ENCODE data around the gene KNCN.

The KNCN gene

DNA sequence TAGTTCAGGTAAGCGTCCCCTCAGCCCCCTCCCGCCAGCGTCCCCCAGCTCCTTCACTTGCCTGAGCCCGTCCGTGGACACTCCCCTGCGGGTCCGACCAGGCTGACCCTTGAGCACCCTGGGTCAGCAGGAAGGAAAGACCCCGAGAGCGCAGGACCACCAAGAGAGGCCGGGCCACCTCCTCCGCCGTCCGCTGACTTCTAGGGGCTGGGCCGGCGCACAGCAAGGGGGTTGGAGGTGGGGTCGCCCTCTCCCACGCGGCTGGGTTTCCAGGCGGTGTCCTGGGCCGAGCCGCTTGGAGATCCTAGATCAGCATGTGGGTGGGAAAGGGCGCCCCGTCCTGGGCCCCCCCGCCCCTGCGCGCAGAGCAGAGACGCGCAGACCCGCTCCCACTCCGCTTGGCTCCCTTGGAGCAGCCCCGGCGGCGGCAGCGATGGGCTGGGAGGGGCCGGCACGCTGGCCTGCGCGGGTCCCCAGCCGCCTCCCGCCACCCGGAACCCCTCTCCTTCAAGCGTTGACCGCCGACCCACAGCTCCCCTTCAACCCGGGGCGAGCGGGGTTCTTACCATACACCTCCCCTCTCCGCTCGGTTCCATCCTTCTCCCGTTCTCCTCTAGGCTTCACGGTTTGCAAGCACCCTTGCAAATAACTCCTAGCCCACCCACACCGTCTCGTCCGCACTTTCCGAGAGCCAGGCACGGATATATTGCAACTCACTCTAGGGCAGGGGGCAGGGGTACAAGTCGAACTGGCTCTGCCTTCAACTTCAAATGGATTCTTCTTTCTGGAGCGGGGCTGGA lies 7.5 kb downstream of the KNCN start:
- no peak for DNase-seq (ENCODE audit: low spot score)

DNA sequence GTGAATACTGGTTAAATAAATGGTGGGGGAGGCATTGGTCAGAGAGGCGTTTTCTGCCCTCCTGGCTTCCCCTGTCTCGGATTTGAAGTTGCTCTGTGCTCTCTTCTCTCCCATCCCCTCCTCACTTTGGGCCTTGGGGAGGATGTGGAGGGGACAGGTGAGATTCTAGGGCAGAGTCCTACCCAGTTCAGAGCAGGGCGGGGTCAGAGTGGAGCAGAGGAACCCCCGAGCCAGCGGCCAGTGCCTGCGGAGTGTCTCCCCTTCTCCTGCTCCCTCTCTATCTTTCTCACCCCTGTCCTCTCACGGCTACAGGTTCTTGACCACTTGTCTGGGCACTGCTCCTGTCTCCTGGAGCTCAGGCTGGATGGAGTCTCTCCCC lies 8.1 kb downstream of the KNCN start:
- DNase-seq (ENCODE audit: low spot score), result no peak

DNA sequence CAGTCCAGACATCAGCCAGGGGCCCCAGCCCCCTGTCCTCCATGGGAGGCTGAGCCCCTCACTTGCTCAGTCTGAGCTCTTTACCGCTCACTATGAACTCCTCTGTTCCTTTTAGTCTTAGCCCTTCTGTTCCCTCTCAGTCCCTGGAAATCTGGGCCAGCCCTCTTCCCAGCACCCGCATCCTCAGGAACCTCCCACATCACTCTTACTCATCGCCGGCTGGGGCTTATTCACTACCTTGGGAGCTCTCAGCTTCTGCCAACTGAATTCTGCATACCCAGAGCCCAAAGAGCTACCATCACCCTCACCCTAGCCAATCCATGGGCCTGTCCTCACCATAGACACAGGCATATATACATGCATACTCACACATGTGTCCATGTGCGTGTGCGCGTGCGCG lies 11.5 kb downstream of the KNCN start:
- no peak for DNase-seq (ENCODE audit: low spot score)

DNA sequence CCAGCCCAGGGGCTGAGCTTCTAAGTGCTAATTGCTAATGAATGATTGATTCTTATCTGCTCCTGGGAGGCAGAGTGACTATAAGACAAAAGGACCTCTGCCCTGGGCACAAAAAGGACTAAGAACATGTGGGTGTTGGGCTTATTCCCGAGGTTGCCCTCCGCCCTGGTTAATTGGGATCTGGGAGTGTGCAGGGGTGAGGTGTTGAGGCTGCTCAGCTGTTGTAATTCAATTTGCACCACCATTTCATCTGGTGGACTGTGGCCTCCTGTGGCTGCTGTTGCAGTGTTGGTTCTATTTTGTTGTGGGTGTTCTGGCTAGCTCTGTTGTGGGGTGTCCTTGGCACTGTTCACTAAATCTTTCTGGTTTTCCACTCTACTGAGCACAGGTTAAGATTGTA lies 13.3 kb downstream of the KNCN start:
- DNase-seq (ENCODE audit: low spot score), result no peak

DNA sequence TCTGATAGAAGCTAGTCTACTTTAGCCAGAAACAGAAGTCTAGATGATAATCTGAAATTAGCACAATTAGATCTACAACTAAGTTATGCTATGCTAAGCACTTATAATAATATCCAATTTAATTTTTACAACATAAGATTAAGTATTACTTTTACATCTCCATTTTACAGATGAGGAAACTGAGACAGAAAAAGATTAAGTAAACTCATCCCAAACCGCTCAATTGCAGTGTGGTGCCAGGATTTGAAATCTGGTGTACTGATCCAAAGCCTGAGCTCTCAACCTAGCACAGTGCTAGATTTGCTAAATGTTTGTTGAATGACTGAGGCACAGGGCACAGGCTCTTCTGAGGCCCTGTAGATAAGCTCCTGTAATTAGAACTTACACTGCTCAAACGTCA lies 13.8 kb downstream of the KNCN start:
- DNase-seq (ENCODE audit: low spot score), result no peak

DNA sequence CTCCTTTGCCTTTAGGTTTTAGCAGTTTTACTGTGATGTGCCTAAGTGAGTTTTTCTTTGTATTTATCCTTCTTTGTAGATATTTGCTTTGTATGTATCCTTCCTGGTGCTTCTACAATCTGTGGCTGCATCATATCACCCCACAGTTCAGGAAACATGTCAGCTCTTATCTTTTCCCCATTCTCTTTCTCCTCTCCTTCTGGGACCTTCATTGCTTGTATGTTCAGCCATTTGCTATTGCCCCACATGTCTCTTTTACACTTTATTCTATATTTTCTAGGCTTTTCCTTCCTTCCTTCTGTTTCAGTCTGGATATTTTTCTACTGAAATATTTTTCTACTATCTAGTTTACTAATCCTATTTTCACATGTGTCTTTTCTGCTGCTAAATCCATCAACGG lies 14.9 kb downstream of the KNCN start:
- no peak for DNase-seq (ENCODE audit: low spot score)

DNA sequence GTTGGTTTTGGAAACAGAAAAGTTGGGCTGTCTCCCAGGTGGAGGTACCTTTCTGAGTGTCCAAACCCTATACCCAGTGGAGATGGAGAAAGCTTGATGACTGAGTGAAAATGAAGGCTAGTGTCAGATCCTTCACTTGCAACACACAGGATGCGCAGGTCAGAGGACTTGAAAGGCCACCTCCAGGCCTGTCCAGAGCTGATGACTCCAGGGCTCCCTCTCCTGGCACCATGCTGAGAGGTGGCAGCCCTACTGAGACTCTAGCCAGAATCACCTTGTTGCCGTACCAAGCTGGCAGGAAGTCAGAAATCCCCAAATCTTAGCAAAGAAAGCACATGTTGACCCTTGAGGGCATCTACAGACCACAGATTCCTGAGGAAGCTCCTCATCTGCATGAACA lies 16.4 kb downstream of the KNCN start:
- no peak for DNase-seq (ENCODE audit: low spot score)

DNA sequence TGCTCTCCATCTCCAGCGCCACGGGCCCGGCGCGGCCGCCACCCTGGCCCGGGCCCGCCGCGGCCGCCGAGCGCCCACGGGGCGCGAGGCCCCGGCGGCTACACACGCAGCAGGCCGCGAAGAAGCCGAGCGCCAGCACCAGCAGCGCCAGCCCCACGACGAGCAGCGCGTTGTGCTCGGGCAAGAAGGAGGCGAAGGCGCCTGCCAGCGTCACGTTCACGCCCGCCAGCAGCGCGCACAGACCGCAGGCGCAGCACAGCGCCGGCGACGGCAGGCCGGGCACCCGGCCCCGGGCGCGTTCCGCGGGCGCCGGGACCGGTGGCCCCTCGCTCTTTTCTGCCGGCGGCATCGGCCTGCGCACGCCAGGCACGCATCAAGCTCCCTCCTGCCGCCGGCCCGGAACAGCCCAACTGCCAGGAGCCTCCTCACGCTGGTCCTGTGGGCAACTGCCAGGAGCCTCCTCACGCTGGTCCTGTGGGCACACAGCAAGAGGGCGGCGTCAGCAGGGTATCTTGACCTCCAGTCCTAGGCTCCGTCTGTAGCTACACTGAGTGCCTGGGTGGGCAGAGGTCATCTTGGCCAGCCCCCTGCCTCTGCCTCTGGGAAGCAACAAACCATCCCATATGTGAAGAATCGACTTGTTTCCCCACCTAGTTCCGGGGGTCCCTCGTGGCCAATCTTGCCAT lies 18.1 kb downstream of the KNCN start:
- peak; percentile 78 for DNase-seq (ENCODE audit: low spot score)

DNA sequence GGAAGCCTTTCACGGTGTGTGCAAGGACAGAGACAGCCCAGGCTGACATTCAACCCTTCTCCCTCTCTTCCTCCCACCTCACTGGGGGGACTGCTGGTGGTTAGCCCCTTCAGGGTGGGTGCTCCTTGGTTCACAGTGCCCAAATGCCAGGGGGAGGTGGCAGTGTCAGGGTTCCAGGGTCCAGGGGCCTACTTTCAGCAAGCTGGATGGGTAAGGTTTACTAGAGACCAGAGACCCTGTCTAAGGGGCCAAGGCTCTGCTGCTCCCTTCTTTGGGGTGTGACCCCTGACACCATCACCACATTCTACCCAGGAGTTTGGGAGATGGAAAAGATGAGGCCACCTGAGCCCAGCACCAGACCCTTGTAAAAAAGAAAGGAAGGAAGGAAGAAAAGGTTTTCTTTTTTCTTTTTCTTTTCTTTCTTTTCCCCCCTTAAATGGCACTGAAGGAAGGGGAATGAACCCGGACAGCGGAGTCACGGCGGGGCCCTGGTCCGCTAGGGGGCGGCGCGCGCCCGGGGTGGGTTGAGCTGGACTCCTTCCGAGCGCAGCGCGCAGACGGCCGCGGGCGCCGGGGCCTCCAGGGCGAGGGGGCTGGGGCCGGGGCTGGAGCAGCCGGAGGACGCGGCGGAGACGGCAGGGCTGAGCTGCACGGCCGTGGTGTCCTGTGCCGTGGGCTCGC lies 18.8 kb downstream of the KNCN start:
- peak; percentile 92 for DNase-seq (ENCODE audit: low spot score)

DNA sequence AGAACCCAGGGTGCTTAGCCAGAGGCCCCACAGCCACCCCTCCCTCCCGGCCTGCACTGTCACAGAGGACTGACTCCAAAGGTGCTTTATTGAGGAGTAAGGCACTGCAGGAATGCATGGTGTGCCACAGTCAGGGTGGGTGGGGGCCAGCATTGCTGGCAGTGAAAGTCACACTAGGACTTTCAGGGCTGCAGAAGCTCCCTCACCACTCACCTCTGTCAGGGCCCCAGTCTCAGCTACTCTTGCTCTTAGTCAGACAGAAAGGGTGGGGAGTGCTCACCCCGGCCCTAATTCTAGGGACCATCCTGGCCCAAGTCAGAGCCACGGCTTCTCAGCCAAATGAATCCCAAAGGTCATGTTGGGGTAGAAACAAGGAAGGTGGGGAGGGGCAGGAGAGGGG lies 19.4 kb downstream of the KNCN start:
- no peak for DNase-seq (ENCODE audit: low spot score)

DNA sequence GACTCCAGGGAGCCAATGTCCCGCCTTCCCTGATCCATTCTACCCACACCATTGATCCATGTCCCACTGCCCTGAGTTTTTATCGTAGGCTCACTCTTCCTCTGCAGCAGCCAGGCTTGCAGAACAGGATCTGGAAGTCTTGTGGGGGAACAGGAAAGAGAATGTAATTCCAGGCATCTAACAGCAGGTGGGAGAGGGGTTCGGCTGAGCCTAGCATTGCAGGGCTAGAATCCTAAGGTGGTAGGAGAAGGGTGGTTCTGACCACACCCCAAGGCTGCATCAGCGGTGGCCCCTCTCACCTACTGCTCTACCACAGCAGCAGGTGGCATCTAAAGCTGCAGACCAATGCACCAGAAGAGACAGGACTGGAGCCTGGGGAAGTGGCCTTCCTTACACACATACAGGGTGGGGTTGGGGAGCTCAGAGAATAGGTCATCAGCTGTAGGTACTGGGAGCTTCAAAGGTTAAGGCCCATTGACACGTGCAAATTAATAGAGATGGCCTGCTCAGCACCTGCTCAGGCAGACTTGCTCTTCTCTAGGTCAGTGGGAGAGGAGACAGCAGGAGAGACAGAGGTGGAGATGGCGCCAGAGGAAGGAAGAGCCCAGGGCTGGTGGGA lies 20.5 kb downstream of the KNCN start:
- DNase-seq (ENCODE audit: low spot score), result no peak

DNA sequence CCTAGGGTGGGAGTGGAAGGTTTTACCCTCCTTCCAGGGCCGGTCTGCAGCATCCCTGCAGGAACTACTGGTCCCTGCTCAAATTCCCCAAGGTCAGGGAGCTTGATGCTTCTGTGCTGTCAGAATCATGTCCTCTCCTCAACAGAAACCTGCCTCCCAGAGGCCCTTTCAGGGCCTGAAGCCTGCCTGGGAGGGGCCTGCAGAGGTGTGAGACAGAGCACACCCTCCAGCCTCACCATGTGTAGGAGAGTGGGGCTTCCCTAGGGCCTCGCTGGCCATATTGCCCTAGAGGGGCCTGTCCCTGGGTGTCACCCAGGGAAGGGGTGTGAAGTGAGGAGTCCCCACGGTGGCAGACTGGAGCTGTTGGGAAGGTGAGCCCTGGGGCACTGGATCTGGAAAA lies 21.1 kb downstream of the KNCN start:
- DNase-seq (ENCODE audit: low spot score), result no peak

DNA sequence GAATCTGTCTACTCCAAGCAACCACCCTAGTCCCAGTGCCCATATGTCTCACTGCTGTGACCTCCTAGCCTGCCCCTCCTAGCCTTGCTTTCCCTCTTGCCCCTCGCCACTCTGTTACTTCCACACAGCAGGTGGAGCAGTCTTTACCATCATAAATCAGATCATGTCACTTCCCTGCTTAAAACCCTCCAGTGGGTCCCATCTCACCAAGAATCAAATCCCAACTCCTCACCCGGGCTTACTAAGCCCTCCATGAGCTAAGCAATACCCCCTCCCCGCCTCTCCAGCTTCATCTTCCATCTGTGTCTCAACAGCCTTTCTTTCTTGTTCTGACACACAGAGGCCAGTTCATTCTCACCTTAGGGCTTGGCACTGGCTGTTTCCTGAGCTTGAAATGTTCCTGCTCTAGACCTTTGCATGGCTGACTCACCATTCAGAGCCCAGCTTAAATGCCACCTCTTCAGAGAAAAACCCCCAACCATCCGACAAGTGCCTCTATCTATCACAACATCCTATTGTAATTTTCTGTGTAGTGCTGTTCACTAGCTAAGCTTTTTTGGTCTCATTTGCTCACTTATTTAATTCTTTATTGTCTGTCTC lies 22.3 kb downstream of the KNCN start:
- no peak for DNase-seq (ENCODE audit: low spot score)

DNA sequence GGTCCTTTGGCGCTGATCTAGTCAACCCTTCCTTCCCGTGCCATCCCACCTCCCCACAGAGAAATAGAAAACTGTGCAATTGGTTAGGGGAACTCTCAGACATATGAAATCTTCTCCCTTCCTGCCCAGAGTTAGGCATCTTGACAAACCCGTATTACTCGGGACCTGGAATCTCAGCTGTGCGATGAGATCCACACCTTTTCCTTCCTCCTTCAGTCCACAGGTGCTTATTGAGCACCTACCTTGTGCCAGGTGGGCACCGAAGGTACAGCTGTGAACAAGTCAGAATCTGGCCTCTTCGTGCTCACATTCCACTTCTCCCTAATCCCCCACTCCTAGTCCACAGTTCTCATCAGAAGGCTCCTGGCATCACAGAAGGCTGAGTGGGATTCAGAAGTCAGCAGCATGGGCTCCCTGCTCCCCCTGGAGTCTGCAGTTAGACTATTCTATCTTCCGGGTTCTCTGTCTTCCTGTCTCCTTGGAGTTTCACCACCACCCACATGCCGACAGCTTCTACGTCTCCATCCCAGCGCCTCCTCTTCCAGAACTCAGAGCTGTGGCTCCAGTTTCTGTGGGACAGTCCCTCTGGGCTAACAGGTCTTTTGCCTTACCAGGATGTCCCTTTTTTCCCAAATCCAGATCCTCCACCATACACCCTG lies 23.0 kb downstream of the KNCN start:
- no peak for DNase-seq (ENCODE audit: low spot score)

DNA sequence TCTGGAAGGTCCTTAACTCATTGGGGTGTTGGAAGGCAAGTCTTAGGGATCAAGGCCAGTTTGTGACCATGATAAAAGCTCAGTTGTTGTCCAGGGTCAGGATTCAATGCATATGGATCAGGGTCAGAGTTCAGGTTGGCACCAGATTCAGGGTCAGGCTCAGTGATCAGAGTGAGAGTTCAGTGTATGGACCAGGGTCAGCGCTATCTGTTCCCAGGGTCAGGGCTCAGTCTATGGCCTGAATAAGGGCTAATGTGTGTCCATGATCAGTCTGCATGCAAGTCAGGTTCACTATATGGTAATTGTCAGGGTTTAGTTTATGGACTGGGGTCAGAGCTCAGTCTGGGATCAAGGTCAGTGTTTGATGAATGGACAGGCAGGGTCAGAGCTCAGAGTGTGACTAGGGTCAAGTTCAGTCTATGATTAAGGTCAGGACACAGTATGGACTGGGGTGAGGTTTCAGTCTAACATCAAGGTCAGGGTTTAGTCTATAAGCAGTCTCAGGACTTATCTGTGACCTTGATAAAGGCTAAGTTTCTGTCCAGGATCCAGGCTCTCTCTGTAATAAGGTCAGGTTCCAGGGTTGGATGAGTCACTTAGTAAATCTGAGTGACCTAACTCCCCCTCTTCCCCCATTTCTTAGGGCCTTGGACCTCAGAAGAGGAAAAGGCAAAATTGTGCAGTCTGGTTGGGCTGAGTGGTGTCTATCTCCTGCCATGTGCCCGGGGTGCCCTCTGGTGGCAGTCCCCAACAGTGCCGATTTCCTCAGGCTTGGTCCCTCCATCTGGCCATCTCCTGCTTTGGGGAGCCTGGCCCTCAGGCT lies 23.8 kb downstream of the KNCN start:
- peak; percentile 82 for DNase-seq (ENCODE audit: low spot score)

DNA sequence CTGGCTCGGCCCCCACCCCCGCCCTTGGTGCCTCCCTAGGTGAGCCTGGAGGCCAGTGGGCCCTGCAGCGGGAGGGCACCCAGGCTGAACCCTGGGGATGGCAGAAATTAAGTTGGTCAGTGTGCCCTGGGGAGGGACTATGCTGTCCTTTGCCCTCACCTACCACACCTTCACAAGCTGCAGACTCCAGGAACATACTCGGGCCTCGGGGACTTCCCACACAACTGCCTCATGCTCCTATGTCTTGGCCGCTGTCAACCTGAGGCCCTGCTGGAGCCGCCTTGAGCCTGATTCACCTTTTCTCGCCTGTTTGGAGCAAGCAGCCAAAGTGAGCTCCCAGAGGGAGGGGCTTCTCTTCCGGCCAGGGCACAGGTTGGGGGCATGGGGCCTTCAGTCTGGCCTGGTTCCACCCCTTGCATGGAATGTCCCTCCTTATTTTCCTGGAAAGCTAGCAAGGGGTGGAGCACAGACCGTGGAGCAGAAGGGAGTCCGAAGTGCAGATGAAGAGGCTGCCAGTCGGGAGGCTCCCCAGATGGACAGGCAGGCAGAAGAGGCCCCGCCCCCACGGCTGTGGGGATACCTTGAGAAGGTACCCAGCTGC lies 24.7 kb downstream of the KNCN start:
- no peak for DNase-seq (ENCODE audit: low spot score)

DNA sequence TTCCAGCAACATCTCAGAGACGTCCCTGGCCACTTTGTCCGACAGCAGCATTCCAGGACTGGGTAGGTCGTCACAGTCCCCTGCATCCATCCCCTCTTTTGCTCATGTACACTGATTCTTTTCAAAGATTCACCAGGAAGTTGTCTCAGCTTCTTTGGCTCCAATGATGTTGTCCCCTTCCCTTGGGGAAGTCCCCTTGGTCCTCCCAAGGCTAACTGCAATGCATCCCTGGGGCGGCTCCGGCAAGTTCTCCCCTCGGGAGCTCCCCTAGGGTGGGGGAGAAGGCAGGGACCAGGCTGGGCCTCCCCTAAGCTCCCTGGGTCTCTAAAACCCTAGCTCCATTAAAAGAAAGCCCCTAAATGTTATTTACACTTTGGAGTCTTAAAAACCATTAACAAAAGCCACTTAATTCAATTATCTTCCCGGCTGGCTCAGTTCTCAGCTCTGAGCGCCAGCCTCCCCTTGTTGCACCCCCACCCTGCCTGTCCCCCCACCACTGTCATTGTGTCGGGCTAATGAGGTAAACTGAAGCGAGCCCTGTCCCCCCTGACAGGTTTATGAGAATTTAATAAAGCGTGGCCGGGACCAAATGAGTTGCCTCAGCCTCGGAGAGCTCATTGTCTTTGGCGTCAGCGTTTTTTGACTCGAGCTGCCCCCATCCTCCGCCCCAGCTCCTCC lies 25.3 kb downstream of the KNCN start:
- no peak for DNase-seq (ENCODE audit: low spot score)

DNA sequence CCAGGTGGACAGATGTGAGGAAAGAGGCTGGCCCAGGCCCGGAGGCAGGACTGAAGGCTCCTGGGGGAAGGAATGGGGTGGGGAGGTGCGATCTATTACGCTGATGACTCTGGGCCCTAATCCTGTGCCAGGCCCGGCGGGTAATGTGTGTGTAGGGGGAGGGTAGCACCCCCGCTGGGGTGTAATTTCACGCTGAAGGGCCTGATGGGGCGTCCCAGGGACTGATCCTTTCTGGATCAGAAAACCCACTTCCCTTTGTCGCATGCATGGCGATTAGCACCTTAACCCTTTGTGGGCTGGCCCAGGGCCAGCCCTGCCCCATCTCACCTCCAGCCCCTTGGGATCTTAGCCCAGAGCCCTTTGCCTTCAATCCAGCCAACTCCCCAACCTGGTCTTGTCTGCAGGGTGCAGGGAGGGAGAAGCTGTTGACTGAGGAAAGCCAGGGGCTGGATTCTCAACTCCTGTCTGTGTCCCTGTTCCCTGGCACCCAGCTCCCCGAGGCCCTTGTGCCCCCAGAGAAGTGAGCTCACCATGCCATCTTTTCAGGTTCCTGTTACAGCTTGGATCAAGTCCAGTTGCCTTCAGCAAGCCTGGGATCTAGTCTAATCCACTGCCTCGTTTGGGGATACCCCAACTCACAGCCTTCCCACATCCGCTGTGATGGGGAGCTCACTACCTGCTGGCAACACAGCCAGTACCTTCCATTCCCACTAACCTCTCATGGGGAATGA lies 26.0 kb downstream of the KNCN start:
- DNase-seq (ENCODE audit: low spot score), result no peak

DNA sequence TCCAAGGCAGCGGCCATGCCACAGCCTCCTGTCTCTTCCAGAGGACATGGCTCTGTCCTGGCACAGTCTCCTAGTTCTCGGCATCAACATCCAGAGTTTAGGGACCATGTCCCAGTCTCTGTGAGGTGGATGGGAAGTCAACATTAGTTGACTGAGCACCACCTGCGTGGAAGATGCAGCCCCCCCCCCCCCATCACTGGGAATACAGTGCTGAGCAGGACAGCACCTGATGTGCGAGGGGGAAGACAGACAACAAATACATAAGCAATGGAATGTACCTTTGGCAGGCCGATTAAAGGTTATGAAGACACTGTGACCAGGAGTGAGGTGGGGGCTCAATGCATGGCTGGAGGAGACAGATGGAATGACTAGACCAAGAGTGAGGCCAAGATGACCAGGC lies 26.6 kb downstream of the KNCN start:
- DNase-seq (ENCODE audit: low spot score), result no peak

Measured in D341Med (cell line).